GM12872 (cell line): ENCODE data around the gene ANKS1B.

Source experiments
- TF ChIP-seq, protein P1 (sequence below): IDR thresholded peaks from 3 replicates; pipeline ENCODE4 v1.5.1; 2011; ENCODE audit warnings: low read depth, mild to moderate bottlenecking, low read length, moderate library complexity; ENCODE audit not compliant: insufficient read depth

Gene ANKS1B

DNA sequence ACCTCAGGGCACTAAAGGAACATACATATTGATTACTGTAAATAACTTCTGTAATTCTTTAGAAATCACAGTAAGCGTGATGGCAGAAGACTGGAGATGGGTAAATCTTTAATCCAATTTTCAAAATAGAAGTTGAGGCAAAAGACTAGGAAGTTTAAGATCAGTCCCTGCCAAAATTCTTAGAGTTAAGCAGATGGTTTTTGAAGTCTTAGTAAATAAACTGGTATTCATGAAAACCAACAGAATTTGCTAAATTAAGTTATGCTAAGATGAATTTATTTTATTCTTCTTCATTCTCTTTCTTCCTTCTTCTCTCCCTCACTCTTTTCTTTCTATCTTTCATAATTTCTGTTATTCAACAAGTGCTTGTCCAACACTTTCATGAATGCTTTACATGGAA lies 435.5 kb downstream of the ANKS1B start:
- TF ChIP-seq, protein P1, sequence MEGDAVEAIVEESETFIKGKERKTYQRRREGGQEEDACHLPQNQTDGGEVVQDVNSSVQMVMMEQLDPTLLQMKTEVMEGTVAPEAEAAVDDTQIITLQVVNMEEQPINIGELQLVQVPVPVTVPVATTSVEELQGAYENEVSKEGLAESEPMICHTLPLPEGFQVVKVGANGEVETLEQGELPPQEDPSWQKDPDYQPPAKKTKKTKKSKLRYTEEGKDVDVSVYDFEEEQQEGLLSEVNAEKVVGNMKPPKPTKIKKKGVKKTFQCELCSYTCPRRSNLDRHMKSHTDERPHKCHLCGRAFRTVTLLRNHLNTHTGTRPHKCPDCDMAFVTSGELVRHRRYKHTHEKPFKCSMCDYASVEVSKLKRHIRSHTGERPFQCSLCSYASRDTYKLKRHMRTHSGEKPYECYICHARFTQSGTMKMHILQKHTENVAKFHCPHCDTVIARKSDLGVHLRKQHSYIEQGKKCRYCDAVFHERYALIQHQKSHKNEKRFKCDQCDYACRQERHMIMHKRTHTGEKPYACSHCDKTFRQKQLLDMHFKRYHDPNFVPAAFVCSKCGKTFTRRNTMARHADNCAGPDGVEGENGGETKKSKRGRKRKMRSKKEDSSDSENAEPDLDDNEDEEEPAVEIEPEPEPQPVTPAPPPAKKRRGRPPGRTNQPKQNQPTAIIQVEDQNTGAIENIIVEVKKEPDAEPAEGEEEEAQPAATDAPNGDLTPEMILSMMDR, result no peak

DNA sequence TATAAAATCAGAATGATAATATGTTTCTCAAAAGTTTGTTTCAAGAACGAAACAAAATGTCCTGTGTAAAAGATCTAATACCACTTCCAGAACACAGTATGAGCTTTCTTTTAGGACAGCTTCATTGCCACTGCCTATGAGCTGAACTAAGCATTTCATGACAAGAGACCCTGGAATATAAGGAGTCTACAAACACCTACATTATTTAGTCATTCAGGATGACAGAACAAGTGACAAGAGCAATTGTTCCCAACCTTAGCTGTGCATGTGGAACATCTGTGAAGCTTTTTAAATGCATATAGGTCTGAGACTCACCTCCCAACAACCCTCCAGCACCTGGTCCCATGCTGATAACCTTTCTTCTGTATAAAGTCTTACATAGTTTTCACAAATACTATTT lies 440.3 kb downstream of the ANKS1B start:
- TF ChIP-seq, protein P1, result no peak

DNA sequence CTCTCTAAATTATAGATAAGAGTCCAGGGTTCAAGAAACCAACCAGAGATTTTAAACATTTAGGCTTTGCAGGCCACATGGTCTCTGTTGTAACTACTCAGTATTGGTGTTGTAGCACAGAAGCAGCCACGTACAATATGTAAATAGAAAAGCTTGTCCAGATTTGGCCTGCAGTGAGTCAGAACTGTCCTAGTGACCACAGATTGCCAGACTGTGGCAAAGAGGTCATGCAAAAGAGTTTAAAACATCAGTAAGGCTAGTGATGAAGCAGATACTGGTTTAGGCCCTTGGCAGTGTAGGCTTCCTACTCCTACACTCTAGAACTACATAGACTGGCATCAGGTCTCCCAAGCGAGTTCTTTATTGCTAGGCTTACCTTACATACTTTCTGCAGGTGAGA lies 454.8 kb downstream of the ANKS1B start:
- TF ChIP-seq, protein P1, result no peak

DNA sequence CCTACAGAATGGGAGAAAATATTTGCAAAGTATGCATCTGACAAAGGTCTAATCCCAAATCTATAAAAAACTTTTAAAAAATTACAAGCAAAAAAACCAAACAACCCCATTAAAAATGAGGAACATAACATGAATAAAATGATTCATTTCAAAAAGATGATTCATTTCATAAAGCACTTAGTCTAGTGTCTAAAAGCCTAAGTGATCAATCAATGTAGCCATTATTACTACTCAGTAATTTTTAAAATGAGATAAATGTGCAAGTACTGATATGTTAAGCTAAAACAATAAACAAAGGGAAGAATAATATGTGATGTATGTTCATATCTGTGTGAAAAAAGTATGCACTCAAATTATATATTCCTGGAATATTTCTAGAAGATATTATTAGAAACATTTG lies 456.3 kb downstream of the ANKS1B start:
- TF ChIP-seq, protein P1, result no peak

DNA sequence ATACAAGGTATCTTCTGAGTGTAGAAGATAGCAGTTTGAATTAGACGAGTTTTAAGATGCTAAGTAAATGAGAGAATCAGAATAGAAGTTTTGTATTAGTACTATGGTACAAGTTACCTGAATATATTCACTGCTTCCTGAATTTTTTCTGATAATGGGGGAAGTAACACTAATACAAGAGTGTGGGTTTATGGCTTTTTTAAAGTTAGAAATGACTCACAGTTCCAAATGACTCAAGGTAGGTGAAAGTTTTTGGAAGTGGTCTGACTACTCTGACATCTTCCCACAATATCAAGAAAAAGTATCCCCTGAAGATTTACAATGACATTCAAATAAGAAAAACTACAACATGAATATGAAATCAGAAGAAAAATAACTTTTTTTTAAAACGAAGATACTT lies 460.9 kb downstream of the ANKS1B start:
- TF ChIP-seq, protein P1, result no peak

DNA sequence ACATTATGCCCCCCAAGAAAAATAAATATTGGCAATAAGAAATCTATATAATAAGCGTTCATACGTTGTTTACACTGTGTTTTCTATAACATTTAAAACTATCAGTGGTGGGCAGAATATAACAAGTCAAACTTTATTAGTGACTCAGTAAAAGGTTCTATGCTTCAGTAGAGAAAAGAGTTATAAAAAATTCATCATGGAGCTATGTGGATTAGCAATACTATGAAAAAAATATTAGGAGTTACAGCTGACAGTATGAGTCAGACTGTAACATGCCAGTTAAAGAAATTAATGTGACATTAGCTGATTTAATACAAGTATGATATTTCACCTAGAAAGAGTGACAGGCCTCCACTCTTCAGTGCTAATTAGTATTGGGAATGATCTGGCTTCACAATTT lies 462.3 kb downstream of the ANKS1B start:
- TF ChIP-seq, protein P1, result no peak

DNA sequence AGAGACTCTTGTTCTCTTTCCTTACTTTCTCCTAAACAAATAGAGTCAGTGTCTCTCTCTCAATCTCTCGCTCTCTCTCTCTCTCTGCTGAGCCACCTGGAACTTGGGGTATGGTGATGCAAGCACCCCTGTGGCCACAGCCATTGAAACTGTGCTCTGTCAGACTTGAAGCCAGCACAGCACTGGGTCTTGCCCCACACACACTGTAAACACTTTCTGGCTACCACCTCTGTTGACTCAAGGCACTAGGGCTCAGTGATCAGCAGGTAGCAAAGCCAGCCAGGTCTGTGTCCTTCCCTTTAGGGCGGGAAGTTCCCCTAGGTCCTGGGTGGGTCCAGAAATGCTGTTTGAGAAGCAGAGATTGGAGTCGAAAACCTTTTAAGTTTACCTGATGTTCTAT lies 463.1 kb downstream of the ANKS1B start:
- TF ChIP-seq, protein P1, result no peak

DNA sequence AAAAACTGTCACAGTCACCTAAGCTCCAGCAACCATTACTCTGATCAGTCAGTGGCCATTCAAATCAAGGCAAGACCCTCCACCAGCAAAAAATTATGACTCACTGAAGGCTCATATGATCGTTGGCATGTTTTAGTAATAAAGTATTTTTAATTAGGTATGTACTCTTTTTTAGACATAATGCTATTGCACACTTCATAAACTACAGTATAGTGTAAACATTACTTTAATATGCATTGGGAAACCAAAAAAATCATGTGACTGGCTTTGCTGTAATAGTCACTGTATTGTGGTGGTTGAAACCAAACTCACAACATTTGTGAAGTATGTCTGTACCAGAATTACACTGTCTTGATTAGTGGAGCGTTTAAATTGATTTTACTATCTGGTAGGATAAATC lies 471.7 kb downstream of the ANKS1B start:
- TF ChIP-seq, protein P1, result no peak
